ENCODE results near the gene CATSPER3. TPM values are rescaled to one million over a fixed set of nuclear protein-coding genes. Genes with fewer than 3 reads are reported as not detected.

Gene CATSPER3
- total and polyA plus RNA-seq, 2 of the 8 experiments (the other 6 are each of a cell fraction or from before 2014, with no cell fraction given) = 0.62 TPM; not detected in 1

DNA sequence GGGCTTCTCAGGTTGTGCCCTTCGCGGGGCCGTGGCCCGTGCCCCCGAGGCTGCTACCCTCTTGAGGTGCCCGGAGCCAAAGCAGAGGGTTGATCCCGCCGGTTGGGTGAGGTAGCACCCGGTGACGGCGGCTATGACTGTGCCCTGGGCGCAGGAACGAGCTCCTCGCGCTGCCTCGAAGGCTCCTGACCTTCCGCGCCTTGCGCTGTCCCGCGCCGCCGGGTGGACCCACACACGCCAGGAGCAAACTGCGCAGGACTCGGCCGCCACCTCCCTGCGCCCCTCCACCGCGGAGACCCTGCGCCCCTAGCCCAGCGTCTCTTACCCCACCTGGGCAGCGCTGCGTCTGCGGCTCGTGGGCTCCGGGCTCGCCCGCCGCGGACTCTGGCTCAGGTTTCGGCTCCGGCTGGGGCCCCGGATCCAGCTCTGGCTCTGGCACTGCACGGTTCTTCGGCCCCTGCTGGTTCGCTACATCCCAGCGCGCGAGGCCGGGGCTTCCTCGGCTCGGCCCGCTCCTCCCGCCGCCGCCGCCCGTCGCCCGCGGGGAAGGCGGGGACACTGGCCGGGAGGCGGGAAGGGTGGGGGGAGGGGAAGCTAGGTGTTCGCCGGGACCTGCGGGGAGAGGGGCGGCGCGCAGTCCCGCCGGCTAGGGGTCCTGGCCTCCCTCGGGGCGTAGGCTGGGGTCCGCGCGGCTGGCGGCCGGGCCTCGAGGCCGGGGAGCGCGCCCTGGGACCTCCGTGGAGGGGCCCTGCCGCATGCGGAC lies 71.7 kb downstream of the CATSPER3 start:
- no peak overlapping the region for H2AFZ ChIP-seq (ENCODE audit: low read length)
- H4K8ac ChIP-seq (ENCODE audit: extremely low read depth, insufficient read depth, low read length) = peak overlapping the region; percentile 78
- 0 out of 2 replicates have a peak overlapping the region, but pooled peaks have one; percentile 61 for H2BK20ac ChIP-seq (ENCODE audit: low read length)
- 1% methylated on average over 51 of the region's 87 CpGs; no CpG with 5 or more reads in 1 of the 2 experiments for WGBS, 2 experiments (ENCODE audit: extremely low coverage in 1 of 2, insufficient coverage in 1 of 2, insufficient read length in 1 of 2, insufficient replicate concordance in 2 of 2, low coverage in 1 of 2, low lambda C conversion rate in 2 of 2, missing lambda C conversion rate in 1 of 2)
- H3K9me3 ChIP-seq (ENCODE audit: insufficient read depth in 2 of 2, low read depth in 1 of 2, low read length in 1 of 2) = no peaks in the 10 kb centered on the region
- 0 out of 8 replicates have a peak, but pooled peaks cover 0 to 3% (median 0%) of the 10 kb centered on the region in 4 experiments for H3K36me3 ChIP-seq (ENCODE audit: control insufficient read depth in 2 of 4, insufficient read depth in 4 of 4, low read length in 3 of 4)
- CTCF ChIA-PET (ENCODE audit: partially characterized antibody) = interaction anchor here (0.9 to 1.7 kb wide), 3 partner anchors 8 to 81 kb away, joined by 3 to 5 read pairs (median 3); no protein-coding TSS in a partner anchor
- H3K4me1 ChIP-seq (replicated peaks in 1 of 4; ENCODE audit: control insufficient read depth in 3 of 4, insufficient read depth in 4 of 4, low read length in 3 of 4) = peaks cover 3 to 30% (median 17%) of the 10 kb centered on the region in 4 experiments; a peak in 6 of 7 replicates
- peaks cover 99 to 100% (median 100%) of the 10 kb centered on the region in 4 experiments for H3K27me3 ChIP-seq (replicated peaks in 1 of 4; ENCODE audit: control insufficient read depth in 3 of 4, extremely low read depth in 1 of 4, insufficient read depth in 3 of 4, low read length in 3 of 4)
- H3K4ac ChIP-seq (replicated peaks; ENCODE audit: insufficient read length, low read depth, low read length) = no peak overlapping the region
- no peak overlapping the region for H3K9ac ChIP-seq (replicated peaks in 1 of 4; ENCODE audit: extremely low read depth in 1 of 4, low read depth in 3 of 4, low read length in 3 of 4)
- H3K23me2 ChIP-seq (ENCODE audit: low read depth, low read length) = peaks cover 12% of the 10 kb centered on the region; the same call in 1 of the 2 replicates
- no peak overlapping the region for H4K5ac ChIP-seq (ENCODE audit: insufficient read length, low read depth, low read length)
- H2BK120ac ChIP-seq (replicated peaks; ENCODE audit: low read depth, low read length) = no peak overlapping the region
- H3K56ac ChIP-seq (replicated peaks; ENCODE audit: insufficient read length, low read depth, low read length) = no peak overlapping the region
- POLR2A ChIA-PET (ENCODE audit: partially characterized antibody) = interaction anchor here (1.1 to 4.0 kb wide), 5 partner anchors 9 to 20 kb away, joined by 3 to 20 read pairs (median 6); no protein-coding TSS in a partner anchor
- H3K4me3 ChIP-seq (ENCODE audit: extremely low read depth in 1 of 4, insufficient read depth in 2 of 4, low read depth in 3 of 4, low read length in 4 of 4) = peak overlapping the region; percentile 9 to 58 (median 34); a peak in 7 of 8 replicates
- no peak overlapping the region for H3K23ac ChIP-seq (ENCODE audit: insufficient read length)
- H3K27ac ChIP-seq (ENCODE audit: low read depth, low read length) = no peak overlapping the region
- peaks cover 34 to 45% of the 10 kb centered on the region in 2 experiments for H4K20me1 ChIP-seq (replicated peaks in 1 of 2; ENCODE audit: control insufficient read depth in 1 of 2, insufficient read depth in 2 of 2, low read length in 2 of 2)
- H3K79me2 ChIP-seq (ENCODE audit: control insufficient read depth in 1 of 2, insufficient read depth in 2 of 2, low read length in 2 of 2) = no peaks in the 10 kb centered on the region
- peak overlapping the region; percentile 92; the same call in 1 of the 2 replicates for H2BK15ac ChIP-seq (ENCODE audit: low read length)
- FAIRE-seq = no peak
- H3K4me2 ChIP-seq (ENCODE audit: insufficient read depth in 1 of 2, low read depth in 2 of 2, low read length in 2 of 2) = peak overlapping the region; percentile 63 to 77
- peak overlapping the region; percentile 71; the same call in 1 of the 2 replicates for H2BK5ac ChIP-seq (ENCODE audit: low read depth, low read length)
- H3K18ac ChIP-seq (ENCODE audit: extremely low read depth, low read length) = no peak overlapping the region
- H3K79me1 ChIP-seq (ENCODE audit: low read depth, low read length) = 0 out of 2 replicates have a peak, but pooled peaks cover 2% of the 10 kb centered on the region
- no peak overlapping the region for H3K14ac ChIP-seq (ENCODE audit: insufficient read length)
- no peak overlapping the region for H4K91ac ChIP-seq (replicated peaks; ENCODE audit: insufficient read length, low read length)
- H2AK5ac ChIP-seq (ENCODE audit: low read depth, low read length) = no peak overlapping the region
- peak overlapping the region; percentile 95; the same call in 1 of the 2 replicates for H2BK12ac ChIP-seq (ENCODE audit: low read depth, low read length)
- peak in 1 of 2 experiments; percentile 67 for DNase-seq (ENCODE audit: low read depth in 1 of 2, low spot score in 2 of 2)
- no peak for TF ChIP-seq GTF2F1 (IDR thresholded peaks at IDR 0.05; ENCODE audit: borderline replicate concordance, low read depth, low read length)
- no peak for TF ChIP-seq SP1 (IDR thresholded peaks at IDR 0.05; ENCODE audit: low read depth, low read length)
- TF ChIP-seq GABPA (IDR thresholded peaks at IDR 0.05; ENCODE audit: borderline replicate concordance, insufficient read depth, low read length) = peak; percentile 21; the same call in 1 of the 2 replicates
- peak; percentile 89 for TF ChIP-seq CBX8 (IDR thresholded peaks at IDR 0.05; ENCODE audit: borderline replicate concordance, low read depth, low read length)
- TF ChIP-seq ASH2L (IDR thresholded peaks at IDR 0.05; ENCODE audit: low read length) = no peak
- no peak for TF ChIP-seq JUN (IDR thresholded peaks at IDR 0.05; ENCODE audit: low read depth, low read length)
- TF ChIP-seq EZH2 (IDR thresholded peaks at IDR 0.05; ENCODE audit: low read depth, low read length, severe bottlenecking) = peak; percentile 87
- TF ChIP-seq, protein P1, sequence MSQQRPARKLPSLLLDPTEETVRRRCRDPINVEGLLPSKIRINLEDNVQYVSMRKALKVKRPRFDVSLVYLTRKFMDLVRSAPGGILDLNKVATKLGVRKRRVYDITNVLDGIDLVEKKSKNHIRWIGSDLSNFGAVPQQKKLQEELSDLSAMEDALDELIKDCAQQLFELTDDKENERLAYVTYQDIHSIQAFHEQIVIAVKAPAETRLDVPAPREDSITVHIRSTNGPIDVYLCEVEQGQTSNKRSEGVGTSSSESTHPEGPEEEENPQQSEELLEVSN (IDR thresholded peaks at IDR 0.05) = peak; percentile 62
- peak; percentile 67 for TF ChIP-seq SUZ12 (IDR thresholded peaks at IDR 0.05; ENCODE audit: low read length)
- no peak for TF ChIP-seq SIRT6 (IDR thresholded peaks at IDR 0.05; ENCODE audit: low read length)
